Raji (cell line): Measurements from ENCODE around the gene NUDT16.

ENCODE experiments used
- POLR2A ChIP-seq: IDR thresholded peaks from 2 replicates; pipeline ENCODE4 v1.6.1; 2011; ENCODE audit warnings: low read depth, low read length, control low read depth; ENCODE audit not compliant: insufficient read depth

Gene NUDT16

DNA sequence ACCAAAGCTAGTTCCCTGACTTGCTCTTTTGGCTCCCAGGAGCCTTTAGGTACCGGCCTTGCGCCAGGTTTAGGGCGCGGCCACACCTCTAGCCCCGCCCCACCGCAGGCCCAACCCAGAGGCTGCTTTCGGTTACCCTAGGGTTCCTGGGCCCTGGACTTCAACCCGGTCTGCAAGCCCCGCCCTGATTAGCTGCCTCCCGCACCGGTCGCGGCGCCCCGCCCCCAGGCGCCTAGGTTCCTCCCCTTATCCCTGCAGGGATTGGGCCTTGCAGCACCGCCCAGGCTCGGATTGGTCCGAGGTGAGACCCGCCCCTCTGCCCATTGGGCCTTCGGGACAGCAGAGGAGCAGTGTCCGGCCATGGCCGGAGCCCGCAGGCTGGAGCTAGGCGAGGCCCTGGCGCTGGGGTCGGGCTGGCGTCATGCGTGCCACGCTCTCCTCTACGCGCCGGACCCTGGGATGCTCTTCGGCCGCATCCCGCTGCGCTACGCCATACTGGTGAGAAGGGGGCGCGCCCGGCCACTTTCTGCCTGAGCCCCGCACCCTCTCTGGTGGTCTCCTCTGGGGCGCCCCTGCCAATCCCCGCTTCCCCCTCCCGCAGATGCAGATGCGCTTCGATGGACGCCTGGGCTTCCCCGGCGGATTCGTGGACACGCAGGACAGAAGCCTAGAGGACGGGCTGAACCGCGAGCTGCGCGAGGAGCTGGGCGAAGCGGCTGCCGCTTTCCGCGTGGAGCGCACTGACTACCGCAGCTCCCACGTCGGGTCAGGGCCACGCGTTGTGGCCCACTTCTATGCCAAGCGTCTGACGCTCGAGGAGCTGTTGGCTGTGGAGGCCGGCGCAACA, at the start of gene NUDT16:
Gene NUDT16, plus strand, starts transcription at position 330 of the 847 bp plus-strand sequence. Its CDS starts 31 bp downstream, at position 361.
- peak; percentile 64 for TF ChIP-seq POLR2A

GRCh38 chr3:131338948-131339640, 42.5 kb upstream of the NUDT16 start:
- no peak for TF ChIP-seq POLR2A

- no peak for TF ChIP-seq POLR2A
Observed at GRCh38 chr3:131341761-131342160, 39.8 kb upstream of the NUDT16 start.

- TF ChIP-seq POLR2A = no peak
Observed at GRCh38 chr3:131348911-131349310, 32.7 kb upstream of the NUDT16 start.

DNA sequence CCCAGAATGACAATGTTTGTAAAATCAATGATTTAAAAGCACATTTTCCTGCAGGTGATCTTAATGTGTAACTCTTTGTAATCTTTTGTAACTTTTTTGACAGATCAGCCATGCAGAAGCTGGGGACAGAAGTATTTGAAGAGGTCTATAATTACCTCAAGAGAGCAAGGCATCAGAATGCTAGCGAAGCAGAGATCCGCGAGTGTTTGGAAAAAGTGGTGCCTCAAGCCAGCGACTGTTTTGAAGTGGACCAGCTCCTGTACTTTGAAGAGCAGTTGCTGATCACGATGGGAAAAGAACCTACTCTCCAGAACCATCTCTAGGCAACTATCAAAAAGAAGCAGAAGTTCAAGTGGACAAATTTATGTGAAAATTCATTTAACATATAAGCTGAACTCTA, 32.1 kb upstream of the NUDT16 start:
- TF ChIP-seq POLR2A = no peak

- TF ChIP-seq POLR2A = no peak
Observed at GRCh38 chr3:131349946-131350347, 31.6 kb upstream of the NUDT16 start.

DNA sequence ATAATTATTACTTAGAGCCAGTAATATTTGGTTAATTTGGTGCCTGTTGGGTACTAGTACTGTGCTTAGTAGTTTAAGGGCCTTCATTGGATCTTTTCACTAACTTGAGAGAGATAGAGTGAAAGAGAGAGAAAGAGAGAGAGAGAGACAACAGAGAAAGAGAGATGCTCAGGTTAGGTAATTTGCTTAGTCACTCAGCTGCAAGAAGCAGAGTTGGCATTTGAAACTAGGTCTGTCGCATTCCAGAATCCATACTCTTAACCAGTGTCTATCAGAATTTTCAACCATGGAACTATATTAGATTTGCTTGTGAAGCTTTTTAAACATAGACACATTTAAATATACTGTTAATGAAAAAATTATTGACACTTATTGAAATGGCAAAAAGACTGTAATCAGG, 31.1 kb upstream of the NUDT16 start:
- no peak for TF ChIP-seq POLR2A

DNA sequence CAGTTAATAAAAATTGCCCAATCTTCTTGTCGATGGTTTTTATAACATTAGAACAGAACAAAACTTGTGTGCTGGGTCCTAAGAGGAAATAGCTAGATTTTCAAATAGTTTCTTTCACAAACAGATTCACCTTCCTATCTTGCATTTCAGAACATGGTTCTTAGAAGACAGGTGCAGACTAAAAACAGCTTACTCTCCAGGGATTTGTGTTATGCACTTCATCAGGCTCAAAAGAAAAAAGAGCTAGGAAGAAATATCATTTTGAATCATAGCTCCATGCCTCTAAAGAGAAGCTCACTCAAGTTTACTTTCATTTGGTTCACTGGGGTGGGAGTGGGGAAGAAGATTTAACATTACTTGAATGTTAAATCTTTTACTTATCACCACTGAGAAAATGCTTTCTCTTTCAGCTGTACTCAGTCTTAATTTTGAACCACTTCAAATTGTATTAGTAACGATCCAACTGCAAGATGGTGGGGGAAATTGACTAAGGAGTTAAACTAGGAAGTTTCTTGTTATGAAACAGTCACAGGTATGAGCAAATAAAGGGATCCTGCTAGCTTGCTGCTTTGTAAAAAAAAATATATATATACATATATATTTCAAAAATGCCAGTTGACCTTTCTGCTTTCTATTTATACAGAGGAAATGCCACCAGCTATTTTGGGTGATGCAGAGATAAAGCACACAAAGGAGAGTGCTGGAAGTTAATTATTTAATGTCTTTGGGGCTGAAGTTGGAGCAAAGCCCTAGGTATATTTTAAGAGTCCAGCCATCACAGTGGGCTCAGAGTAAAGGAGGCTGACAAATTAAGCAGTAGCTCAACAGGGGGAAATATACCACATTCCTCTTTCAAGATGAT, 28.3 kb upstream of the NUDT16 start:
- no peak for TF ChIP-seq POLR2A

DNA sequence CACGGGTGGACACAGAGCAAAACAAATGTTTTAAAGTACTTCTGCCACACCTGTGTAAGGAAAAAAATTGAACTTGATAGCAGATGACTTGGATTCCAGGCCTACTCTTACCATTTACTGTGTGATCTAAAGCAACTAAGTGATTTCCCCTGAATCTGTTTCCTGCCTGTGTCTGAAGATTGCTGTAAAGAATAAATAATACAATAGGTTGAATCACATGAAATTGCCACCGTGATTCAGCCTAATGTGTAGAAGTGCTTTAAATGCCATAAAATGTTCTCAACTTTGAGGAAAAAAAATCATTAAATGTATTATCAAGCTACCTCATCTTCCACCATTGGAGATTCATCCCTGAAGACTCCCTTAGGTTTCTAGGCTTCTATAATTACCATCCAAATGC, 27.6 kb upstream of the NUDT16 start:
- no peak for TF ChIP-seq POLR2A

- TF ChIP-seq POLR2A = no peak
Observed at GRCh38 chr3:131356006-131356595, 25.5 kb upstream of the NUDT16 start.

GRCh38 chr3:131357275-131357674, 24.3 kb upstream of the NUDT16 start:
- no peak for TF ChIP-seq POLR2A

GRCh38 chr3:131360191-131360755, 21.3 kb upstream of the NUDT16 start:
- no peak for TF ChIP-seq POLR2A

DNA sequence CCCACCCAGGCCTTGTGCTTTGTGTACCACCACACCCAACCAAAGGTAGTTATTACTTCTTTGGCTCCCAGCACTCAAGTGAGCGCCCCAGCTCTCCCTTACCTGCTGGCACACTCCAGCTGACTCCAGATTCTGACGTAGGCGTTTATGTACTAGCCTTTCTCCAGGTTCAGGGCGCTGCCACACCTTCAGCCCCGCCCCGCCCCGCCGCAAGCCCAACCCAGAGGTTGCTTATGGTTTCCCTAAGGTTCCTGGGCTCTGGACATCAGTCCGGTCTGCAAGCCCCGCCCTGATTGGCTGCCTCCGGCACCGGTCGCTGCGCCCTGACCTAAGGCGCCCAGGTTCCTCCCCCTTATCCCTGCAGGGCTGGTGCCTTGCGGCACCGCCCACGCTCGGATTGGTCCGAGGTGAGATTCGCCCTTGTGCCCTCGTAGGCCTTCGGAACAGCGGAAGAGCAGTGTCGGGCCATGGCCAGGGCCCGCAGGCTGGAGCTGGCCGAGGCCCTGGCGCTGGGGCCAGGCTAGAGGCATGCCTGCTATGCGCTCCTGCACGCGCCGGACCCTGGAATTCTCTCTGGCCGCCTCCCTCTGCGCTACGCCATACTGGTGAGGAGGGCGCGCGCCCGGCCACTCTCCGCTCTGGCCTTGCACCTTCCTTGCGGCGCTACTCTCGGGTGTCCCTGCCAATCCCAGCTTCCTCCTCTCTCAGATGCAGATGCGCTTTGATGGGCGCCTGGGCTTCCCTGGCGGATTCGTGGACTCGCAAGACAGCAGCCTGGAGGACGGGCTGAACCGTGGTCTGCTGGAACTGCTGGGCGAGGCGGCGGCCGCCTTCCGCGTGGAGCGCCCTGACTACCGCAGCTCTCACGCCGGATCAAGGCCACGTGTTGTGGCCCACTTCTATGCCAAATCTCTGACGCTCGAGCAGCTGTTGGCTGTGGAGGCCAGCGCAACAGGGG, 19.8 kb upstream of the NUDT16 start:
- TF ChIP-seq POLR2A = no peak

GRCh38 chr3:131363275-131363674, 18.3 kb upstream of the NUDT16 start:
- no peak for TF ChIP-seq POLR2A
